Mesendoderm (in vitro differentiated cells): Measurements from ENCODE around the gene CAPZB.

Experiments used
- DNase-seq: peaks from one replicate; pipeline ENCODE4 v3.0.0; 2013
- H2AK5ac ChIP-seq: 2 replicates; pipeline ENCODE4 v1.6.1; 2013; ENCODE audit warnings: low read length, inconsistent platforms
- H2BK120ac ChIP-seq: 2 replicates; pipeline ENCODE4 v1.6.1; 2013; ENCODE audit warnings: low read depth, mild to moderate bottlenecking, low read length, moderate library complexity, mixed read lengths
- H2BK15ac ChIP-seq: replicated peaks from 2 replicates; pipeline ENCODE4 v1.6.1; 2013; ENCODE audit warnings: low read depth, mild to moderate bottlenecking, moderate library complexity
- H2BK5ac ChIP-seq: 2 replicates; pipeline ENCODE4 v1.6.1; 2013; ENCODE audit warnings: low read length, inconsistent platforms
- H3K18ac ChIP-seq: 2 replicates; pipeline ENCODE4 v1.6.1; 2013; ENCODE audit warnings: mild to moderate bottlenecking, low read length, mixed read lengths
- H3K23ac ChIP-seq: one replicate; pipeline ENCODE4 v1.6.1; 2013; ENCODE audit warnings: low read length
- H3K27ac ChIP-seq: 2 replicates; pipeline ENCODE4 v1.5.1; 2013; ENCODE audit warnings: low read depth, mild to moderate bottlenecking, inconsistent platforms, low read length, moderate library complexity
- H3K27me3 ChIP-seq: 2 replicates; pipeline ENCODE4 v1.6.1; 2013; ENCODE audit warnings: low read length, control low read depth, mild to moderate bottlenecking, inconsistent platforms; ENCODE audit not compliant: insufficient read depth, poor library complexity
- H3K36me3 ChIP-seq: 2 replicates; pipeline ENCODE4 v1.6.1; 2013; ENCODE audit warnings: low read length, inconsistent platforms; ENCODE audit not compliant: control insufficient read depth, insufficient read depth
- H3K4ac ChIP-seq: one replicate; pipeline ENCODE4 v1.6.1; 2013; ENCODE audit warnings: low read depth, mild to moderate bottlenecking, low read length, moderate library complexity
- H3K4me1 ChIP-seq: 2 replicates; pipeline ENCODE4 v1.6.1; 2013; ENCODE audit warnings: low read depth, low read length, inconsistent platforms; ENCODE audit not compliant: control insufficient read depth
- H3K4me2 ChIP-seq: 2 replicates; pipeline ENCODE4 v1.6.1; 2013; ENCODE audit warnings: low read length
- H3K4me3 ChIP-seq: 2 replicates; pipeline ENCODE4 v1.5.1; 2013; ENCODE audit warnings: mild to moderate bottlenecking, low read length
- H3K56ac ChIP-seq: one replicate; pipeline ENCODE4 v1.6.1; 2013; ENCODE audit warnings: low read length
- H3K79me1 ChIP-seq: 2 replicates; pipeline ENCODE4 v1.6.1; 2013; ENCODE audit warnings: low read length, inconsistent platforms
- H3K79me2 ChIP-seq: 2 replicates; pipeline ENCODE4 v1.6.1; 2013; ENCODE audit warnings: mild to moderate bottlenecking, low read length; ENCODE audit not compliant: control insufficient read depth, insufficient read depth
- H3K9ac ChIP-seq: 2 replicates; pipeline ENCODE4 v1.6.1; 2013; ENCODE audit warnings: low read length, inconsistent platforms
- H4K5ac ChIP-seq: one replicate; pipeline ENCODE4 v1.6.1; 2013; ENCODE audit warnings: low read length
- H4K8ac ChIP-seq: one replicate; pipeline ENCODE4 v1.6.1; 2013; ENCODE audit warnings: low read depth, mild to moderate bottlenecking, control low read depth, low read length, moderate library complexity
- WGBS: extraction: QIAGEN DNeasy Blood & Tissue Kit; methylation state at CpG from one replicate; pipeline ENCODE4 v1.1.7; 2013; ENCODE audit warnings: low lambda C conversion rate, missing lambda C conversion rate; ENCODE audit not compliant: insufficient coverage; ENCODE audit errors: extremely low coverage; 5-methylcytosine and 5-hydroxymethylcytosine counted together

The CAPZB gene

GRCh38 chr1:19369396-19370090, 115.8 kb downstream of the CAPZB start:
- Histone ChIP-seq H2BK15ac (no peak overlapping the region), H3K23ac (no peak overlapping the region), H3K79me2 (peaks cover 1% of the 10 kb centered on the region), H3K4me1 (no peaks in the 10 kb centered on the region), H3K9ac (no peak overlapping the region), H3K56ac (no peak overlapping the region), H2BK120ac (no peak overlapping the region), H3K18ac (no peak overlapping the region), H3K27ac (no peak overlapping the region), H3K4me2 (no peak overlapping the region), H4K5ac (no peak overlapping the region), H3K4ac (no peak overlapping the region), H2BK5ac (no peak overlapping the region), H4K8ac (no peak overlapping the region), H3K36me3 (no peaks in the 10 kb centered on the region), H3K79me1 (peaks cover 21% of the 10 kb centered on the region), H3K4me3 (no peak overlapping the region), H2AK5ac (no peak overlapping the region), H3K27me3 (no peaks in the 10 kb centered on the region)
- peak; percentile 30 for DNase-seq
- no CpG with 5 or more reads among the region's 16 CpGs for WGBS

- Histone ChIP-seq H3K18ac (no peak overlapping the region), H3K4me1 (no peaks in the 10 kb centered on the region), H3K9ac (no peak overlapping the region), H2AK5ac (no peak overlapping the region), H3K4me3 (no peak overlapping the region), H3K23ac (no peak overlapping the region), H4K5ac (no peak overlapping the region), H3K79me1 (peaks cover 21% of the 10 kb centered on the region), H2BK5ac (no peak overlapping the region), H4K8ac (no peak overlapping the region), H2BK120ac (no peak overlapping the region), H3K4ac (no peak overlapping the region), H2BK15ac (no peak overlapping the region), H3K56ac (no peak overlapping the region), H3K27ac (no peak overlapping the region), H3K36me3 (no peaks in the 10 kb centered on the region), H3K4me2 (no peak overlapping the region), H3K27me3 (no peaks in the 10 kb centered on the region), H3K79me2 (peaks cover 1% of the 10 kb centered on the region)
- no CpG with 5 or more reads among the region's 5 CpGs for WGBS
- no peak for DNase-seq
Observed at GRCh38 chr1:19368964-19369363, 116.4 kb downstream of the CAPZB start.

GRCh38 chr1:19368050-19368449, 117.3 kb downstream of the CAPZB start:
- H3K4me2 ChIP-seq, result no peak overlapping the region
- peaks cover 1% of the 10 kb centered on the region for H3K79me2 ChIP-seq
- no peak overlapping the region for H3K27ac ChIP-seq
- H3K23ac ChIP-seq, result no peak overlapping the region
- H3K79me1 ChIP-seq, result peaks cover 21% of the 10 kb centered on the region
- no peak overlapping the region for H3K4ac ChIP-seq
- H3K56ac ChIP-seq, result no peak overlapping the region
- no peak for DNase-seq
- H2BK15ac ChIP-seq, result no peak overlapping the region
- H3K4me3 ChIP-seq, result no peak overlapping the region
- no peaks in the 10 kb centered on the region for H3K4me1 ChIP-seq
- H2AK5ac ChIP-seq, result no peak overlapping the region
- H3K27me3 ChIP-seq, result no peaks in the 10 kb centered on the region
- H4K5ac ChIP-seq, result no peak overlapping the region
- no CpG with 5 or more reads among the region's 5 CpGs for WGBS
- H3K9ac ChIP-seq, result no peak overlapping the region
- H3K18ac ChIP-seq, result no peak overlapping the region
- H2BK5ac ChIP-seq, result no peak overlapping the region
- no peaks in the 10 kb centered on the region for H3K36me3 ChIP-seq
- no peak overlapping the region for H2BK120ac ChIP-seq
- no peak overlapping the region for H4K8ac ChIP-seq

- H3K27ac ChIP-seq, result no peak overlapping the region
- no peak overlapping the region for H2BK15ac ChIP-seq
- H3K4me2 ChIP-seq, result no peak overlapping the region
- H3K4me3 ChIP-seq, result no peak overlapping the region
- no CpG with 5 or more reads among the region's 13 CpGs for WGBS
- no peaks in the 10 kb centered on the region for H3K4me1 ChIP-seq
- no peak for DNase-seq
- no peak overlapping the region for H2BK120ac ChIP-seq
- H3K23ac ChIP-seq, result no peak overlapping the region
- no peak overlapping the region for H3K4ac ChIP-seq
- H2BK5ac ChIP-seq, result no peak overlapping the region
- no peaks in the 10 kb centered on the region for H3K36me3 ChIP-seq
- no peak overlapping the region for H4K8ac ChIP-seq
- H3K56ac ChIP-seq, result no peak overlapping the region
- no peak overlapping the region for H4K5ac ChIP-seq
- peaks cover 25% of the 10 kb centered on the region for H3K79me1 ChIP-seq
- H3K9ac ChIP-seq, result no peak overlapping the region
- no peaks in the 10 kb centered on the region for H3K27me3 ChIP-seq
- H2AK5ac ChIP-seq, result no peak overlapping the region
- H3K18ac ChIP-seq, result no peak overlapping the region
- H3K79me2 ChIP-seq, result peaks cover 1% of the 10 kb centered on the region
Observed at GRCh38 chr1:19367584-19368041, 117.7 kb downstream of the CAPZB start.

- Histone ChIP-seq H4K5ac (no peak overlapping the region), H2AK5ac (no peak overlapping the region), H3K23ac (no peak overlapping the region), H3K79me2 (peaks cover 1% of the 10 kb centered on the region), H3K27ac (no peak overlapping the region), H3K36me3 (no peaks in the 10 kb centered on the region), H4K8ac (no peak overlapping the region), H3K27me3 (no peaks in the 10 kb centered on the region), H2BK15ac (no peak overlapping the region), H3K4me3 (no peak overlapping the region), H3K4me2 (no peak overlapping the region), H3K56ac (no peak overlapping the region), H3K79me1 (peaks cover 25% of the 10 kb centered on the region), H2BK5ac (no peak overlapping the region), H3K9ac (no peak overlapping the region), H3K4ac (no peak overlapping the region), H3K4me1 (no peaks in the 10 kb centered on the region), H2BK120ac (no peak overlapping the region), H3K18ac (no peak overlapping the region)
- no CpG with 5 or more reads among the region's 18 CpGs for WGBS
- no peak for DNase-seq
Observed at GRCh38 chr1:19366599-19367536, 118.5 kb downstream of the CAPZB start.
